Hepatocyte (in vitro differentiated cells): Measurements from ENCODE around the gene PAFAH1B2. TPM values are rescaled to one million over a fixed set of nuclear protein-coding genes. Genes with fewer than 3 reads are reported as not detected.

Experiments
- DNase-seq: peaks from one replicate; pipeline ENCODE4 v3.0.0-alpha.2; 2016; ENCODE audit warnings: low spot score
- H2AFZ ChIP-seq: fragments of 200-600 bp; sonication (generic); 2 replicates; pipeline ENCODE4 v1.6.0; 2016; ENCODE audit warnings: antibody characterized with exemption, mild to moderate bottlenecking
- H3K27ac ChIP-seq: fragments of 200-600 bp; sonication (generic); 2 replicates; pipeline ENCODE4 v1.5.1; 2016; ENCODE audit warnings: mild to moderate bottlenecking
- H3K27me3 ChIP-seq: fragments of 200-600 bp; sonication (generic); 2 replicates; pipeline ENCODE4 v1.6.1; 2016
- H3K36me3 ChIP-seq: fragments of 200-600 bp; sonication (generic); replicated peaks from 2 replicates; pipeline ENCODE4 v1.5.1; 2016; ENCODE audit warnings: low read depth; ENCODE audit not compliant: insufficient read depth
- H3K4me1 ChIP-seq: fragments of 200-600 bp; sonication (generic); 2 replicates; pipeline ENCODE4 v1.5.1; 2016; ENCODE audit warnings: mild to moderate bottlenecking, moderate library complexity; ENCODE audit not compliant: insufficient read depth
- H3K4me2 ChIP-seq: fragments of 200-600 bp; sonication (generic); 2 replicates; pipeline ENCODE4 v1.6.0; 2016
- H3K4me3 ChIP-seq: fragments of 200-600 bp; sonication (generic); 2 replicates; pipeline ENCODE4 v1.5.1; 2016; ENCODE audit warnings: mild to moderate bottlenecking
- H3K79me2 ChIP-seq: fragments of 200-600 bp; sonication (generic); 2 replicates; pipeline ENCODE4 v1.6.0; 2017; ENCODE audit warnings: mild to moderate bottlenecking
- H3K9me2 ChIP-seq: fragments of 200-600 bp; sonication (generic); replicated peaks from 2 replicates; pipeline ENCODE4 v1.6.0; 2017; ENCODE audit warnings: mild to moderate bottlenecking; ENCODE audit not compliant: insufficient read depth
- H3K9me3 ChIP-seq: fragments of 200-600 bp; sonication (generic); 2 replicates; pipeline ENCODE4 v1.5.1; 2016; ENCODE audit warnings: low read depth, mild to moderate bottlenecking
- H4K20me1 ChIP-seq: fragments of 200-600 bp; sonication (generic); 2 replicates; pipeline ENCODE4 v1.6.0; 2016; ENCODE audit warnings: mild to moderate bottlenecking; ENCODE audit not compliant: insufficient read depth, poor library complexity, severe bottlenecking
- EZH2 ChIP-seq: fragments of 200-600 bp; sonication (generic); IDR thresholded peaks from 2 replicates; pipeline ENCODE4 v1.6.1; 2016; ENCODE audit warnings: antibody characterized with exemption, mild to moderate bottlenecking, borderline replicate concordance
- EZH2phosphoT487 ChIP-seq: fragments of 200-600 bp; sonication (generic); IDR thresholded peaks from one replicate; pipeline ENCODE4 v1.6.1; 2018; ENCODE audit warnings: antibody characterized with exemption, mild to moderate bottlenecking, low read depth, moderate library complexity; ENCODE audit not compliant: unreplicated experiment, severe bottlenecking
- WGBS: methylation state at CpG from one replicate; pipeline ENCODE4 v1.1.6; 2016; ENCODE audit warnings: low lambda C conversion rate; ENCODE audit errors: missing lambda C conversion rate; 5-methylcytosine and 5-hydroxymethylcytosine counted together
- polyA plus RNA-seq: library from polyadenylated mRNA; unstranded; fragments of >200 nt; fragmentation: Nextera tagmentation; extraction: Ambion mirVana; gene quantifications from 2 replicates; pipeline ENCODE4 v1.2.1, GENCODE V29; 2016
- total RNA-seq: library from RNA; depleted of rRNA; stranded (reverse); fragments of >200 nt; gene quantifications from 2 replicates; pipeline ENCODE4 v1.2.3, GENCODE V29; 2014
- TF ChIP-seq, protein P1 (sequence below): fragments of 200-600 bp; sonication (generic); IDR thresholded peaks from 2 replicates; pipeline ENCODE4 v1.5.1; 2016; ENCODE audit warnings: antibody characterized with exemption, mild to moderate bottlenecking; ENCODE audit not compliant: poor library complexity

The PAFAH1B2 gene
- total and polyA plus RNA-seq, 2 experiments from 2014 or later = 30.8 to 103 TPM

DNA sequence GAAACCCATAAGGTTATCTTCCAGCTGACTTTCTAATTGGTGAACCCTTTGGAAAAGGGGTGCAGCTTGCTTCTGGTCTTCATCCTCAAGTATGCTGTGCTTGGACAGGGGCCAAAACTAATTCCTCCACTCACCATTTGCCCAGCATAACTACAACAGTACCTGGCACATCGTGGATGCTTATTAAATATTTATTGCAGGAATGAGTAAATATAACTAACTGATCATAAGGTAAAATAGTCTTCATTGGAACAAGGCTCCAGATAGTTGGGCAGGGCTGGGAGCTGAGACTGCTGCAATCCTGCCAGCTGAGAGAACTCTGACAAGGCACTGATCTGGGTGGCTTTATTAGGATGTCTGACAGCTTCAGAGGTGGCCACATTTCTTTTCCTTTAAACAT, 32.1 kb downstream of the PAFAH1B2 start:
- H3K36me3 ChIP-seq = no peaks in the 10 kb centered on the region
- WGBS = 84% methylated on average over 1 of the region's 1 CpG

DNA sequence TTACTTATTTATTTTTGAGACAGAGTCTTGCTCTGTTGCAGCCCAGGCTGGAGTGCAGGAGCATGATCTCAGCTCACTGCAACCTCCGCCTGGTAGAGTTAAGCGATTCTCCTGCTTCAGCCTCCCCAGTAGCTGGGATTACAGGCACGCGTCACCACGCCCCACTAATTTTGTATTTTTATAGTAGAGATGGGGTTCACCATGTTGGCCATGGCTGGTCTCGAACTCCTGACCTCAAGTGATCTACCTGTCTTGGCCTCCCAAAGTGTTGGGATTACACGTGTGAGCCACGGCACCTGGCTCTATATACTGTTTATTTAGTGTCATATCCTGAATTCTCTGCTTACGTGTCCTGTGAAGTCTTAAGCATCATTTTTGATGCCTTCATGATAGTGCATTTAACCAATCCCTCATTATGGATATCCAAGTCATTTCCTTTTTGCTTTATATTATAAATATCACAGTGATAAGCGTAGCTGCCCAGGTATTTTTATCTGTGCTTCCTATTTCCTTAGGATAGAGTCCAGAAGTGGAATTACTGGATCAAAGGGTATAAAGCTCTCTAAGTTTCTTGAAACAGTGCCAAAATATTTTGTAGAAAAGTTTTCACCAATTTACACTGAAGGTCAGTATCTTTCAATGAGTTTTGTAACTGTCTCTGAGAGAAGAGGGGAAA, 33.6 kb downstream of the PAFAH1B2 start:
- Histone ChIP-seq H3K4me1 (peaks cover 21% of the 10 kb centered on the region), H3K79me2 (peaks cover 7% of the 10 kb centered on the region), H3K27ac (peak overlapping the region; percentile 95), H3K9me3 (no peaks in the 10 kb centered on the region), H3K9me2 (no peaks in the 10 kb centered on the region), H2AFZ (peak overlapping the region; percentile 53), H3K27me3 (no peaks in the 10 kb centered on the region), H3K36me3 (no peaks in the 10 kb centered on the region), H3K4me2 (peak overlapping the region; percentile 82), H4K20me1 (no peaks in the 10 kb centered on the region), H3K4me3 (peak overlapping the region; percentile 25)
- no peak for TF ChIP-seq EZH2
- TF ChIP-seq, protein P1, sequence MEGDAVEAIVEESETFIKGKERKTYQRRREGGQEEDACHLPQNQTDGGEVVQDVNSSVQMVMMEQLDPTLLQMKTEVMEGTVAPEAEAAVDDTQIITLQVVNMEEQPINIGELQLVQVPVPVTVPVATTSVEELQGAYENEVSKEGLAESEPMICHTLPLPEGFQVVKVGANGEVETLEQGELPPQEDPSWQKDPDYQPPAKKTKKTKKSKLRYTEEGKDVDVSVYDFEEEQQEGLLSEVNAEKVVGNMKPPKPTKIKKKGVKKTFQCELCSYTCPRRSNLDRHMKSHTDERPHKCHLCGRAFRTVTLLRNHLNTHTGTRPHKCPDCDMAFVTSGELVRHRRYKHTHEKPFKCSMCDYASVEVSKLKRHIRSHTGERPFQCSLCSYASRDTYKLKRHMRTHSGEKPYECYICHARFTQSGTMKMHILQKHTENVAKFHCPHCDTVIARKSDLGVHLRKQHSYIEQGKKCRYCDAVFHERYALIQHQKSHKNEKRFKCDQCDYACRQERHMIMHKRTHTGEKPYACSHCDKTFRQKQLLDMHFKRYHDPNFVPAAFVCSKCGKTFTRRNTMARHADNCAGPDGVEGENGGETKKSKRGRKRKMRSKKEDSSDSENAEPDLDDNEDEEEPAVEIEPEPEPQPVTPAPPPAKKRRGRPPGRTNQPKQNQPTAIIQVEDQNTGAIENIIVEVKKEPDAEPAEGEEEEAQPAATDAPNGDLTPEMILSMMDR = no peak
- no peak for TF ChIP-seq EZH2phosphoT487
- DNase-seq = no peak
- WGBS = 82% methylated on average over 10 of the region's 10 CpGs

More for the DNA sequence above, 32.1 kb downstream of the PAFAH1B2 start:
- H3K9me2 ChIP-seq = no peaks in the 10 kb centered on the region
- no peak overlapping the region for H3K4me3 ChIP-seq
- no peaks in the 10 kb centered on the region for H3K9me3 ChIP-seq
- H3K4me1 ChIP-seq = peaks cover 30% of the 10 kb centered on the region
- no peak for DNase-seq
- H4K20me1 ChIP-seq = no peaks in the 10 kb centered on the region
- no peak overlapping the region for H3K27ac ChIP-seq
- TF ChIP-seq EZH2 (no peak), EZH2phosphoT487 (no peak)
- TF ChIP-seq, protein P1 = no peak
- peaks cover 7% of the 10 kb centered on the region for H3K79me2 ChIP-seq
- H3K4me2 ChIP-seq = no peak overlapping the region
- no peaks in the 10 kb centered on the region for H3K27me3 ChIP-seq
- no peak overlapping the region for H2AFZ ChIP-seq

DNA sequence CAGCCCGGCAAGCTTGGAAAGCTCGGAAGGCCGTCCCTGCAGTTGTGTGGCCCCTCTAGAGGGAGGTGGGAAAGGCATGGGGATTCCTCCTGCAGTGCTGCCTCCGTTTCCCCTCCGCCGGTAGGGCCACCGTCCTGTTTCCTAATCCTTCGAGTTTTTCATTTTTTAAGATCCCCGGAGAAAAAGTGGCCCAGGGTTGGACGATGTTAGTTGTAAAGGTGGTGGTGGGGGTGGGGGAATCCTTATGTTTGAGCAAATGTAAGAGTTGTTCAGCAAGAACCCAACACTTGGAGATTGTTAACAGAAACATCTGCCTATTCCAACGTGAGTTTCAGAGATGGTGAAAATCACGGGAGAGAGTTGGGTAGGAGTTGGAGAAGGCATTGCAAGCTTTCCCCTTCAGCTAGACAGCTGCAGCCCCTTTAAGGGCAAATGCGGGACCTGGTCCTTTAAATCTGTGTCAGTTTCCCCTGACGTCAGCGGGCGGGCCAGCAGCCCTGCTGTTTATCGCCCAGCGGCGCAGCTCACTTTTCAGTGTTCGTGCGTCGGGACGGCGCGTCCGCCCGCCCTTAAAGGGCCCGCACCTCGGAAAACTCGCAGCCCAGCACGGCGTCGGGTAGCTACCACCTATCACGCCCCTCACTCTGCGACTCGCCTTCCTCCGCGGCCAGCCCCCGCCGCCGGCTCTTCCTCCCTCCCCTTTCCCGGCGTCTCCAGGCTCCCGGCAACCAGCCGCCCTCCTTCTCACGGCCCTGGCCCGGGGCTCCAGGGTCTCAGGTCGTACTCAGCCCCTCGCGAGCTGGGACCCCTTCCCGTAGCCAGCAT, 34.3 kb downstream of the PAFAH1B2 start, which contains the start of gene SIDT2:
TSS of gene SIDT2 (plus strand) at position 534 of the 825 bp plus-strand sequence. CDS start 521 bp downstream, outside the sequence.
- Histone ChIP-seq H3K27me3 (no peaks in the 10 kb centered on the region), H3K79me2 (peaks cover 7% of the 10 kb centered on the region), H3K36me3 (no peaks in the 10 kb centered on the region), H2AFZ (peak within 1 kb of the TSS; percentile 61), H3K9me3 (no peaks in the 10 kb centered on the region), H3K4me2 (peak within 1 kb of the TSS; percentile 82), H3K4me3 (peak within 1 kb of the TSS; percentile 46), H3K9me2 (no peaks in the 10 kb centered on the region), H4K20me1 (no peaks in the 10 kb centered on the region), H3K27ac (peak within 1 kb of the TSS; percentile 95), H3K4me1 (peaks cover 14% of the 10 kb centered on the region)
- TF ChIP-seq EZH2 = no peak
- TF ChIP-seq, protein P1 = no peak
- no peak for TF ChIP-seq EZH2phosphoT487
- DNase-seq = peak; percentile 97
- 2% methylated on average over 32 of the region's 51 CpGs for WGBS
